ENCODE measurements around the gene NELFB.

- TF ChIP-seq, protein P1, sequence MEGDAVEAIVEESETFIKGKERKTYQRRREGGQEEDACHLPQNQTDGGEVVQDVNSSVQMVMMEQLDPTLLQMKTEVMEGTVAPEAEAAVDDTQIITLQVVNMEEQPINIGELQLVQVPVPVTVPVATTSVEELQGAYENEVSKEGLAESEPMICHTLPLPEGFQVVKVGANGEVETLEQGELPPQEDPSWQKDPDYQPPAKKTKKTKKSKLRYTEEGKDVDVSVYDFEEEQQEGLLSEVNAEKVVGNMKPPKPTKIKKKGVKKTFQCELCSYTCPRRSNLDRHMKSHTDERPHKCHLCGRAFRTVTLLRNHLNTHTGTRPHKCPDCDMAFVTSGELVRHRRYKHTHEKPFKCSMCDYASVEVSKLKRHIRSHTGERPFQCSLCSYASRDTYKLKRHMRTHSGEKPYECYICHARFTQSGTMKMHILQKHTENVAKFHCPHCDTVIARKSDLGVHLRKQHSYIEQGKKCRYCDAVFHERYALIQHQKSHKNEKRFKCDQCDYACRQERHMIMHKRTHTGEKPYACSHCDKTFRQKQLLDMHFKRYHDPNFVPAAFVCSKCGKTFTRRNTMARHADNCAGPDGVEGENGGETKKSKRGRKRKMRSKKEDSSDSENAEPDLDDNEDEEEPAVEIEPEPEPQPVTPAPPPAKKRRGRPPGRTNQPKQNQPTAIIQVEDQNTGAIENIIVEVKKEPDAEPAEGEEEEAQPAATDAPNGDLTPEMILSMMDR (IDR thresholded peaks at IDR 0.05) = no peak
- no peak for TF ChIP-seq EZH2 (IDR thresholded peaks at IDR 0.05; ENCODE audit: borderline replicate concordance, insufficient read depth, low read depth, low read length, poor library complexity, severe bottlenecking)
Observed at GRCh38 chr9:137307255-137308056, 52.3 kb downstream of the NELFB start.

Data from B cell (primary cell).